ENCODE data around the gene ROCK2.

DNA sequence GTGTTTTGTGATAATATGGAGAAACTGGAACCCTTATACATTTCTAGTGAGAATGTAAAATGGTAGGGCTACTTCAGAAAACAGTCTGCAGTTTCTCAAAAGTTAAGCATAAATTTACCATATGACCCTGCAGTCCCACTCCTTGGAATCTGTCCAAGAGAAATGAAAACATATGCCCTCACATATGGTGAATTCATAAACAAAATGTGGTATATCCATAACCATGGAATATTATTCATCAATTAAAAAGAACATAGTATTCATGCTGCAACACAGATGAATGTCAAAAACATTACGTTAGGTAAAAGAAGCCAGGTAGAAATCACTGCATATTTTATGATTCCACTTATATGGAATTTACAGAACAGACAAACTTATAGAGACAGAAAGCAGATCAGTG is 11.8 kb downstream of the ROCK2 start:
- TF ChIP-seq, protein P1, sequence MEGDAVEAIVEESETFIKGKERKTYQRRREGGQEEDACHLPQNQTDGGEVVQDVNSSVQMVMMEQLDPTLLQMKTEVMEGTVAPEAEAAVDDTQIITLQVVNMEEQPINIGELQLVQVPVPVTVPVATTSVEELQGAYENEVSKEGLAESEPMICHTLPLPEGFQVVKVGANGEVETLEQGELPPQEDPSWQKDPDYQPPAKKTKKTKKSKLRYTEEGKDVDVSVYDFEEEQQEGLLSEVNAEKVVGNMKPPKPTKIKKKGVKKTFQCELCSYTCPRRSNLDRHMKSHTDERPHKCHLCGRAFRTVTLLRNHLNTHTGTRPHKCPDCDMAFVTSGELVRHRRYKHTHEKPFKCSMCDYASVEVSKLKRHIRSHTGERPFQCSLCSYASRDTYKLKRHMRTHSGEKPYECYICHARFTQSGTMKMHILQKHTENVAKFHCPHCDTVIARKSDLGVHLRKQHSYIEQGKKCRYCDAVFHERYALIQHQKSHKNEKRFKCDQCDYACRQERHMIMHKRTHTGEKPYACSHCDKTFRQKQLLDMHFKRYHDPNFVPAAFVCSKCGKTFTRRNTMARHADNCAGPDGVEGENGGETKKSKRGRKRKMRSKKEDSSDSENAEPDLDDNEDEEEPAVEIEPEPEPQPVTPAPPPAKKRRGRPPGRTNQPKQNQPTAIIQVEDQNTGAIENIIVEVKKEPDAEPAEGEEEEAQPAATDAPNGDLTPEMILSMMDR (conservative IDR thresholded peaks at IDR 0.05) = no peak
- TF ChIP-seq ZFX (IDR thresholded peaks at IDR 0.05) = no peak

Measured in C4-2B (cell line).